Kidney (tissue), 14 donors: ENCODE results near the gene FNIP2. TPM values are rescaled to one million over a fixed set of nuclear protein-coding genes. Genes with fewer than 3 reads are reported as not detected.
"Not testable (repeated sequence)": the region's sequence is repeated elsewhere in the genome, so short reads cannot be mapped to it uniquely, and the experiment has no call there.

Experiments used
- DNase-seq, 5 donors: peaks; one replicate each; pipeline ENCODE4 v3.0.0-alpha.2; 2013 to 2020
- FAIRE-seq: peaks from 2 replicates; lab custom pipeline; 2012; peaks lifted over from hg19 to GRCh38; lab: Jason Lieb, UNC
- H3K27ac ChIP-seq, 2 donors: one replicate each; pipeline ENCODE4 v1.7.0; 2013; ENCODE audit warnings: low read depth in 2 of 2, low read length in 2 of 2, inconsistent platforms in 1 of 2
- H3K27me3 ChIP-seq: one replicate; pipeline ENCODE4 v1.7.1; 2013; ENCODE audit warnings: low read length, inconsistent platforms; ENCODE audit not compliant: control insufficient read depth, insufficient read depth
- H3K36me3 ChIP-seq, 3 donors: one replicate each; pipeline versions ENCODE4 v1.7.0 to v1.7.1; 2013; ENCODE audit warnings: low read length in 3 of 3, control low read depth in 1 of 3, inconsistent platforms in 1 of 3; ENCODE audit not compliant: insufficient read depth in 3 of 3, control insufficient read depth in 2 of 3
- H3K4me1 ChIP-seq, 3 donors: one replicate each; pipeline versions ENCODE4 v1.7.0 to v1.7.1; 2013; ENCODE audit warnings: low read length in 3 of 3, inconsistent platforms in 1 of 3, low read depth in 1 of 3; ENCODE audit not compliant: control insufficient read depth in 2 of 3, insufficient read depth in 2 of 3
- H3K4me3 ChIP-seq, 3 donors: one replicate each; pipeline versions ENCODE4 v1.7.0 to v1.8.1; 2013; ENCODE audit warnings: low read length in 3 of 3, control low read depth in 1 of 3, inconsistent platforms in 1 of 3
- H3K9ac ChIP-seq, 3 donors: one replicate each; pipeline versions ENCODE4 v1.7.0 to v1.7.1; 2013; ENCODE audit warnings: low read length in 3 of 3, control low read depth in 1 of 3, inconsistent platforms in 1 of 3
- H3K9me3 ChIP-seq, 3 donors: one replicate each; pipeline versions ENCODE4 v1.7.0 to v1.7.1; 2013; ENCODE audit warnings: low read length in 3 of 3, control low read depth in 1 of 3, inconsistent platforms in 1 of 3; ENCODE audit not compliant: control insufficient read depth in 2 of 3, insufficient read depth in 1 of 3
- CTCF ChIP-seq: IDR thresholded peaks from 3 replicates; pipeline ENCODE4 v1.5.1; 2012; ENCODE audit warnings: mild to moderate bottlenecking, moderate library complexity, borderline replicate concordance; ENCODE audit not compliant: insufficient read depth; ENCODE audit errors: extremely low read depth
- intact Hi-C: fragments of 100-400 bp; cut with DNase I; formaldehyde crosslinking; loops from one replicate; pipeline ENCODE4 v1.11.1; 2022
- polyA plus RNA-seq: library from polyadenylated mRNA; stranded (reverse); fragments of 350-450 nt; fragmentation: Illumina TruSeq; extraction: RNeasy Lipid Tissue Mini Kit (QIAGEN cat#74804); gene quantifications from one replicate; pipeline ENCODE4 v1.2.3, GENCODE V29; 2014; ENCODE audit warnings: low read depth, low replicate concordance; ENCODE audit not compliant: insufficient read depth
- total RNA-seq: library from RNA; stranded (reverse); fragmentation: NEBNext Ultra II Directional; extraction: Animal tissue kit (Norgen Biotek cat#: 25700); gene quantifications from one replicate; pipeline ENCODE4 v1.2.1, GENCODE V29; 2021
- donor health status: control.
- donor health status: control.
- donor health status: control.
- donor health status: control.
- donor health status: control.
- donor health status: DM: yes; HTN: yes; CAD: no.
- donor health status: Normal renal cell carcinoma (clear cell type).

The FNIP2 gene
- total and polyA plus RNA-seq, 2 donors from 2014 or later = 13.2 to 65.1 TPM

- H3K27me3 ChIP-seq = no peaks in the 10 kb centered on the region
- no peaks in the 10 kb centered on the region for H3K36me3 ChIP-seq
- H3K4me1 ChIP-seq = no peaks in the 10 kb centered on the region
- DNase-seq (no peak), FAIRE-seq (no peak)
- H3K9ac ChIP-seq = no peak overlapping the region
- H3K9me3 ChIP-seq = no peaks in the 10 kb centered on the region
- intact Hi-C loops = no loop called here
- H3K4me3 ChIP-seq = no peak overlapping the region
- H3K27ac ChIP-seq = no peak overlapping the region
- no peak for TF ChIP-seq CTCF
Measured at GRCh38 chr4:158758703-158759102, 10.1 kb upstream of the FNIP2 start.

GRCh38 chr4:158759539-158759938 lies 9.3 kb upstream of the FNIP2 start:
- H3K27ac ChIP-seq, intact Hi-C loops: not testable (repeated sequence)

GRCh38 chr4:158760866-158761265 lies 8.0 kb upstream of the FNIP2 start:
- H3K36me3 ChIP-seq = no peaks in the 10 kb centered on the region
- no peak overlapping the region for H3K4me3 ChIP-seq
- intact Hi-C loops = no loop called here
- DNase-seq (no peak), FAIRE-seq (no peak)
- no peaks in the 10 kb centered on the region for H3K9me3 ChIP-seq
- no peak overlapping the region for H3K9ac ChIP-seq
- no peaks in the 10 kb centered on the region for H3K27me3 ChIP-seq
- no peak overlapping the region for H3K27ac ChIP-seq
- no peak for TF ChIP-seq CTCF
- H3K4me1 ChIP-seq = no peaks in the 10 kb centered on the region

More at GRCh38 chr4:158759539-158759938, 9.3 kb upstream of the FNIP2 start:
- DNase-seq, H3K4me1 ChIP-seq, H3K9me3 ChIP-seq, H3K9ac ChIP-seq, H3K36me3 ChIP-seq, H3K4me3 ChIP-seq, H3K27me3 ChIP-seq, FAIRE-seq: not testable (repeated sequence)

- FAIRE-seq = no peak
- TF ChIP-seq CTCF = no peak
- no peak overlapping the region for H3K27ac ChIP-seq
- intact Hi-C loops = no loop called here
- no peaks in the 10 kb centered on the region for H3K4me1 ChIP-seq
- H3K9me3 ChIP-seq = no peaks in the 10 kb centered on the region
- H3K4me3 ChIP-seq = no peak overlapping the region
- no peak for DNase-seq
- H3K9ac ChIP-seq = no peak overlapping the region
- H3K27me3 ChIP-seq = no peaks in the 10 kb centered on the region
- H3K36me3 ChIP-seq = no peaks in the 10 kb centered on the region
Measured at GRCh38 chr4:158762553-158762952, 6.3 kb upstream of the FNIP2 start.
